Adipocyte (in vitro differentiated cells): ENCODE data around the gene FAM193A.
"Not testable (repeated sequence)": the region's sequence is repeated elsewhere in the genome, so short reads cannot be mapped to it uniquely, and the experiment has no call there.

Experiments used
- DNase-seq: peaks from one replicate; pipeline ENCODE4 v3.0.0-alpha.2; 2015; ENCODE audit warnings: low read depth
- H3K27me3 ChIP-seq: replicated peaks from 2 replicates; pipeline ENCODE4 v1.7.0; 2013; ENCODE audit warnings: mild to moderate bottlenecking, low read length, moderate library complexity; ENCODE audit not compliant: control insufficient read depth, insufficient read depth
- H3K36me3 ChIP-seq: 2 replicates; pipeline ENCODE4 v1.7.0; 2013; ENCODE audit warnings: low read length, mild to moderate bottlenecking, moderate library complexity; ENCODE audit not compliant: control insufficient read depth, insufficient read depth, severe bottlenecking
- H3K4me1 ChIP-seq: 2 replicates; pipeline ENCODE4 v1.7.0; 2013; ENCODE audit warnings: mild to moderate bottlenecking, low read length, moderate library complexity; ENCODE audit not compliant: control insufficient read depth, insufficient read depth
- H3K4me3 ChIP-seq: 2 replicates; pipeline ENCODE4 v1.7.0; 2013; ENCODE audit warnings: mild to moderate bottlenecking, low read length, moderate library complexity
- H3K9ac ChIP-seq: 2 replicates; pipeline ENCODE4 v1.7.0; 2013; ENCODE audit warnings: mild to moderate bottlenecking, low read length, moderate library complexity
- H3K9me3 ChIP-seq: 2 replicates; pipeline ENCODE4 v1.7.0; 2013; ENCODE audit warnings: mild to moderate bottlenecking, low read length, moderate library complexity; ENCODE audit not compliant: control insufficient read depth

The FAM193A gene

GRCh38 chr4:2662598-2662997 lies 126.2 kb downstream of the FAM193A start:
- Histone ChIP-seq H3K4me3 (peak overlapping the region; percentile 26), H3K4me1 (peaks cover 59% of the 10 kb centered on the region), H3K9ac (no peak overlapping the region), H3K9me3 (no peaks in the 10 kb centered on the region), H3K27me3 (no peaks in the 10 kb centered on the region), H3K36me3 (peaks cover 52% of the 10 kb centered on the region)
- DNase-seq, result peak; percentile 78

GRCh38 chr4:2663275-2663674 lies 126.8 kb downstream of the FAM193A start:
- H3K36me3 ChIP-seq, result peaks cover 45% of the 10 kb centered on the region

GRCh38 chr4:2666722-2667247 lies 130.3 kb downstream of the FAM193A start:
- H3K4me3 ChIP-seq, result no peak overlapping the region
- no peak for DNase-seq
- H3K9me3 ChIP-seq, result no peaks in the 10 kb centered on the region
- peaks cover 40% of the 10 kb centered on the region for H3K4me1 ChIP-seq
- peaks cover 37% of the 10 kb centered on the region for H3K36me3 ChIP-seq
- no peaks in the 10 kb centered on the region for H3K27me3 ChIP-seq
- H3K9ac ChIP-seq, result no peak overlapping the region

More at GRCh38 chr4:2663275-2663674, 126.8 kb downstream of the FAM193A start:
- Histone ChIP-seq H3K9me3 (no peaks in the 10 kb centered on the region), H3K4me1 (peaks cover 62% of the 10 kb centered on the region), H3K4me3 (no peak overlapping the region), H3K9ac (no peak overlapping the region), H3K27me3 (no peaks in the 10 kb centered on the region)
- DNase-seq, result peak; percentile 73

- Histone ChIP-seq H3K27me3 (no peaks in the 10 kb centered on the region), H3K9me3 (no peaks in the 10 kb centered on the region), H3K9ac (no peak overlapping the region), H3K4me1 (peaks cover 35% of the 10 kb centered on the region), H3K36me3 (peaks cover 43% of the 10 kb centered on the region), H3K4me3 (no peak overlapping the region)
- no peak for DNase-seq
Measured at GRCh38 chr4:2667428-2667827, 131.0 kb downstream of the FAM193A start.

- Histone ChIP-seq H3K9ac (no peak overlapping the region), H3K4me3 (no peak overlapping the region), H3K27me3 (no peaks in the 10 kb centered on the region), H3K9me3 (no peaks in the 10 kb centered on the region), H3K4me1 (peaks cover 14% of the 10 kb centered on the region), H3K36me3 (peaks cover 66% of the 10 kb centered on the region)
- DNase-seq, result no peak
Measured at GRCh38 chr4:2671267-2671895, 134.9 kb downstream of the FAM193A start.

- H3K9ac ChIP-seq, result no peak overlapping the region
- H3K27me3 ChIP-seq, result no peaks in the 10 kb centered on the region
- H3K4me3 ChIP-seq, result no peak overlapping the region
- DNase-seq, result no peak
- H3K9me3 ChIP-seq, result no peaks in the 10 kb centered on the region
- H3K36me3 ChIP-seq, result peaks cover 71% of the 10 kb centered on the region
- H3K4me1 ChIP-seq, result peaks cover 9% of the 10 kb centered on the region
Measured at GRCh38 chr4:2672082-2672481, 135.6 kb downstream of the FAM193A start.

GRCh38 chr4:2672700-2673099 lies 136.3 kb downstream of the FAM193A start:
- no peak overlapping the region for H3K4me3 ChIP-seq
- H3K9ac ChIP-seq, result no peak overlapping the region
- peaks cover 71% of the 10 kb centered on the region for H3K36me3 ChIP-seq
- no peak for DNase-seq
- no peaks in the 10 kb centered on the region for H3K27me3 ChIP-seq
- no peaks in the 10 kb centered on the region for H3K9me3 ChIP-seq
- peaks cover 3% of the 10 kb centered on the region for H3K4me1 ChIP-seq

GRCh38 chr4:2673157-2673556 lies 136.7 kb downstream of the FAM193A start:
- DNase-seq, result no peak
- Histone ChIP-seq H3K36me3 (peaks cover 71% of the 10 kb centered on the region), H3K4me3 (no peak overlapping the region), H3K9ac (no peak overlapping the region), H3K9me3 (no peaks in the 10 kb centered on the region), H3K27me3 (no peaks in the 10 kb centered on the region), H3K4me1 (no peaks in the 10 kb centered on the region)

- peaks cover 37% of the 10 kb centered on the region for H3K36me3 ChIP-seq
- H3K27me3 ChIP-seq, DNase-seq, H3K4me1 ChIP-seq, H3K4me3 ChIP-seq, H3K9me3 ChIP-seq, H3K9ac ChIP-seq: not testable (repeated sequence)
Measured at GRCh38 chr4:2679762-2680161, 143.3 kb downstream of the FAM193A start.

- no peak overlapping the region for H3K4me3 ChIP-seq
- no peaks in the 10 kb centered on the region for H3K27me3 ChIP-seq
- no peak overlapping the region for H3K9ac ChIP-seq
- DNase-seq, result no peak
- H3K4me1 ChIP-seq, result no peaks in the 10 kb centered on the region
- peaks cover 53% of the 10 kb centered on the region for H3K36me3 ChIP-seq
- H3K9me3 ChIP-seq, result no peaks in the 10 kb centered on the region
Measured at GRCh38 chr4:2684486-2684885, 148.0 kb downstream of the FAM193A start.

- Histone ChIP-seq H3K4me1 (no peaks in the 10 kb centered on the region), H3K4me3 (no peak overlapping the region), H3K27me3 (no peaks in the 10 kb centered on the region), H3K9ac (no peak overlapping the region), H3K36me3 (peaks cover 62% of the 10 kb centered on the region), H3K9me3 (no peaks in the 10 kb centered on the region)
- peak; percentile 4 for DNase-seq
Measured at GRCh38 chr4:2685541-2685940, 149.1 kb downstream of the FAM193A start.
